Prostate gland (tissue), 2 donors: ENCODE data around the gene ABCA7. TPM values are rescaled to one million over a fixed set of nuclear protein-coding genes. Genes with fewer than 3 reads are reported as not detected.

ENCODE experiments used
- DNase-seq: peaks from one replicate; pipeline ENCODE4 v3.0.0-alpha.2; 2019; ENCODE audit warnings: low spot score
- H3K27ac ChIP-seq, 2 donors: fragments of 200-600 bp; sonication (generic); 2 replicates each; pipeline ENCODE4 v1.5.1; 2017 to 2019
- H3K27me3 ChIP-seq: fragments of 200-600 bp; sonication (generic); replicated peaks from 2 replicates; pipeline ENCODE4 v1.5.1; 2019; ENCODE audit not compliant: insufficient read depth
- H3K36me3 ChIP-seq, 2 donors: fragments of 200-600 bp; sonication (generic); 1 replicate in 1 of 2; 2 replicates in 1 of 2; pipeline versions ENCODE4 v1.5.1 to v1.8.1; 2017 to 2019
- H3K4me1 ChIP-seq: fragments of 200-600 bp; sonication (generic); replicated peaks from 2 replicates; pipeline ENCODE4 v1.5.1; 2019
- H3K4me3 ChIP-seq, 2 donors: fragments of 200-600 bp; sonication (generic); 2 replicates each; pipeline ENCODE4 v1.5.1; 2017 to 2019
- H3K9me3 ChIP-seq: fragments of 200-600 bp; sonication (generic); 2 replicates; pipeline ENCODE4 v1.5.1; 2017
- POLR2A ChIP-seq: fragments of 450-650 bp; IDR thresholded peaks from one replicate; pipeline ENCODE4 v1.6.1; 2016; ENCODE audit warnings: antibody characterized with exemption, mild to moderate bottlenecking
- POLR2AphosphoS5 ChIP-seq: sonication (generic); formaldehyde crosslinking; IDR thresholded peaks from one replicate; pipeline ENCODE4 v1.6.1; 2017; ENCODE audit warnings: antibody characterized with exemption
- WGBS: methylation state at CpG from one replicate; pipeline ENCODE4 v1.1.5; 2018; 5-methylcytosine and 5-hydroxymethylcytosine counted together
- intact Hi-C: fragments of 100-400 bp; cut with DNase I; formaldehyde crosslinking; loops from one replicate; pipeline ENCODE4 v1.14.2; 2022
- total RNA-seq, 2 donors: library from RNA; depleted of rRNA; stranded (reverse); fragments of >200 nt; gene quantifications; one replicate each; pipeline ENCODE4 v1.1.0, GENCODE V29; 2016
- TF ChIP-seq, protein P1 (sequence below), 4 experiments: fragments of 200-600 bp in 2 of 4; fragments of 450-650 bp in 2 of 4; sonication (generic) in 2 of 4; IDR thresholded peaks; 1 replicate in 3 of 4; 2 replicates in 1 of 4; pipeline ENCODE4 v1.5.1; 2016 to 2019; ENCODE audit warnings: antibody characterized with exemption in 4 of 4, mild to moderate bottlenecking in 2 of 4, moderate library complexity in 2 of 4

The ABCA7 gene
- total RNA-seq, 2 donors from 2014 or later, result 16.2 to 25.1 TPM

DNA sequence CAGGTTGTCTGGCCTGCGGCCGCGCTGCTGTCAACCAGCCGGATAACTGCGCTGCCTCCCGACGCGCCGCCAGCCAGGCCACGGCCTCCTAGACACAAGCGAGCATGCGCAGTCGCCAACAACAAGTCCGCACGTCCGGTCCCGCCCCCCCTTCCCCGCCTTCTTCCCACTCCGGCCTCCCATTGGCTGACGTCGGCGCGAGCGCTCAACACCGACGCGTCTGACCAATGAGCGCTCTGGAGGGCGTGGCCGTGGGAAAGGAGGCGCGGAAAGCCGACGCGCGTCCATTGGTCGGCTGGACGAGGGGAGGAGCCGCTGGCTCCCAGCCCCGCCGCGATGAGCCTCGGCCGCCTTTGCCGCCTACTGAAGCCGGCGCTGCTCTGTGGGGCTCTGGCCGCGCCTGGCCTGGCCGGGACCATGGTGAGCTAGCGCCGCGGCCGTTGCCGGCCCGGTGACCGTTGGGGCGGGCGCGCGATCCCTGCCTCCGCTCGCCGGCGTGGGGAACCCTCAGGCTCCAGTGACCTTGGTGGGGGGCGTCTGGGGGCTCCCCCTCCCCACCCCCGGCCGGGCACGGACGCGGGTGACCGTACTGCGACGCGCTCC, 63.9 kb downstream of the ABCA7 start, which contains the start of gene GPX4:
TSS of gene GPX4 (plus strand) at position 287 of the 603 bp plus-strand sequence. CDS start at position 337, 50 bp downstream.
- DNase-seq, result peak; percentile 99
- H3K4me3 ChIP-seq, result peak within 1 kb of the TSS; percentile 95 to 97
- peaks cover 4 to 22% of the 10 kb centered on the region in 2 donors for H3K36me3 ChIP-seq
- H3K4me1 ChIP-seq, result peaks cover 12% of the 10 kb centered on the region
- TF ChIP-seq POLR2AphosphoS5, result peak; percentile 99
- peak; percentile 99 for TF ChIP-seq POLR2A
- TF ChIP-seq, protein P1, sequence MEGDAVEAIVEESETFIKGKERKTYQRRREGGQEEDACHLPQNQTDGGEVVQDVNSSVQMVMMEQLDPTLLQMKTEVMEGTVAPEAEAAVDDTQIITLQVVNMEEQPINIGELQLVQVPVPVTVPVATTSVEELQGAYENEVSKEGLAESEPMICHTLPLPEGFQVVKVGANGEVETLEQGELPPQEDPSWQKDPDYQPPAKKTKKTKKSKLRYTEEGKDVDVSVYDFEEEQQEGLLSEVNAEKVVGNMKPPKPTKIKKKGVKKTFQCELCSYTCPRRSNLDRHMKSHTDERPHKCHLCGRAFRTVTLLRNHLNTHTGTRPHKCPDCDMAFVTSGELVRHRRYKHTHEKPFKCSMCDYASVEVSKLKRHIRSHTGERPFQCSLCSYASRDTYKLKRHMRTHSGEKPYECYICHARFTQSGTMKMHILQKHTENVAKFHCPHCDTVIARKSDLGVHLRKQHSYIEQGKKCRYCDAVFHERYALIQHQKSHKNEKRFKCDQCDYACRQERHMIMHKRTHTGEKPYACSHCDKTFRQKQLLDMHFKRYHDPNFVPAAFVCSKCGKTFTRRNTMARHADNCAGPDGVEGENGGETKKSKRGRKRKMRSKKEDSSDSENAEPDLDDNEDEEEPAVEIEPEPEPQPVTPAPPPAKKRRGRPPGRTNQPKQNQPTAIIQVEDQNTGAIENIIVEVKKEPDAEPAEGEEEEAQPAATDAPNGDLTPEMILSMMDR (IDR thresholded peaks at IDR 0.05), result peak in 1 of 4 experiments; percentile 13
- WGBS, result under 1% methylated on average over 50 of the region's 75 CpGs
- intact Hi-C loops, result no loop called here
- H3K27ac ChIP-seq, result peak within 1 kb of the TSS; percentile 99
- H3K9me3 ChIP-seq, result no peaks in the 10 kb centered on the region
- no peaks in the 10 kb centered on the region for H3K27me3 ChIP-seq

DNA sequence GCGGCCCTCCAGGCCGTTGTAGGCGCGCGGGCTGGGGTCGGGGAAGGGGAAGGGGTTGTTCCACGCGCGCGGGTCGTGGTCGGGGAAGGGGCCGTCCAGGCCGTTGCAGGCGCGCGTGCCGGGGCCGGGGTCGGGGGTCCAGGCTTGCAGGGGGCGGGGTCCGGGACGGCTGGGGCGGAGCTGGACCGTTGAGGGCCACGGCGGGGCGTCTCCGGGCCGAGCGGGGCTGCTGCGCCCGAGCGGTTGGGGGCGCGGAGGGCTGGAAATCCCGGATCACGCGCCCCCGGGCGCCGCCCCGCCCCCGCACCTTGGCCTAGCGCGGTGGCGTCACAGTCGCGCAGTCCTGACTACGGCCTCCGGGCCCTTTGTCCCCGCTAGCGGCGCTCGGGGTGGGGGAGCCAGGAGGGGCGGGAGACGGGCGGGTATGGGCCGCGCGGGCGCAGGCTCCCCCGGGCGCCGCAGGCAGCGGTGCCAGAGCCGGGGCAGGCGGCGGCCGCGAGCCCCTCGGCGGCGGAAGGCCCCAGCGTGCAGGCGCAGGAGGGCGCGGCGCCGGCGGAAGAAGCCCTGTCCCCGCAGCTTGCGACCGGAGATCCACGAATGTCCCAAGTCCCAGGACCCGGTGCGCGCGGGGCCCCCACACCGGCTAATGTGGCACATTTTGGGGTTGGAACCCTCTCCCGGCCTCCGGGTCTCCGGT, 64.6 kb downstream of the ABCA7 start:
- TF ChIP-seq, protein P1 (IDR thresholded peaks at IDR 0.05), result peak in 1 of 4 experiments; percentile 7
- TF ChIP-seq POLR2AphosphoS5 (peak; percentile 28), POLR2A (peak; percentile 36)
- WGBS, result 0% methylated on average over 56 of the region's 93 CpGs
- intact Hi-C loops, result no loop called here
- Histone ChIP-seq H3K36me3 (peaks cover 5 to 28% of the 10 kb centered on the region in 2 donors), H3K27me3 (no peaks in the 10 kb centered on the region), H3K27ac (peak overlapping the region; percentile 99), H3K4me1 (peaks cover 12% of the 10 kb centered on the region), H3K4me3 (peak overlapping the region; percentile 95 to 97), H3K9me3 (no peaks in the 10 kb centered on the region)
- peak; percentile 60 for DNase-seq

GRCh38 chr19:1105008-1105872, 65.3 kb downstream of the ABCA7 start:
- Histone ChIP-seq H3K9me3 (no peaks in the 10 kb centered on the region), H3K36me3 (peaks cover 5 to 36% of the 10 kb centered on the region in 2 donors), H3K27ac (peak overlapping the region; percentile 99), H3K4me1 (peaks cover 12% of the 10 kb centered on the region), H3K4me3 (peak overlapping the region; percentile 95 to 97), H3K27me3 (no peaks in the 10 kb centered on the region)
- WGBS, result 30% methylated on average over 36 of the region's 69 CpGs
- peak; percentile 24 for DNase-seq
- intact Hi-C loops, result no loop called here
- peak; percentile 19 for TF ChIP-seq POLR2AphosphoS5
- TF ChIP-seq, protein P1 (IDR thresholded peaks at IDR 0.05), result no peak

DNA sequence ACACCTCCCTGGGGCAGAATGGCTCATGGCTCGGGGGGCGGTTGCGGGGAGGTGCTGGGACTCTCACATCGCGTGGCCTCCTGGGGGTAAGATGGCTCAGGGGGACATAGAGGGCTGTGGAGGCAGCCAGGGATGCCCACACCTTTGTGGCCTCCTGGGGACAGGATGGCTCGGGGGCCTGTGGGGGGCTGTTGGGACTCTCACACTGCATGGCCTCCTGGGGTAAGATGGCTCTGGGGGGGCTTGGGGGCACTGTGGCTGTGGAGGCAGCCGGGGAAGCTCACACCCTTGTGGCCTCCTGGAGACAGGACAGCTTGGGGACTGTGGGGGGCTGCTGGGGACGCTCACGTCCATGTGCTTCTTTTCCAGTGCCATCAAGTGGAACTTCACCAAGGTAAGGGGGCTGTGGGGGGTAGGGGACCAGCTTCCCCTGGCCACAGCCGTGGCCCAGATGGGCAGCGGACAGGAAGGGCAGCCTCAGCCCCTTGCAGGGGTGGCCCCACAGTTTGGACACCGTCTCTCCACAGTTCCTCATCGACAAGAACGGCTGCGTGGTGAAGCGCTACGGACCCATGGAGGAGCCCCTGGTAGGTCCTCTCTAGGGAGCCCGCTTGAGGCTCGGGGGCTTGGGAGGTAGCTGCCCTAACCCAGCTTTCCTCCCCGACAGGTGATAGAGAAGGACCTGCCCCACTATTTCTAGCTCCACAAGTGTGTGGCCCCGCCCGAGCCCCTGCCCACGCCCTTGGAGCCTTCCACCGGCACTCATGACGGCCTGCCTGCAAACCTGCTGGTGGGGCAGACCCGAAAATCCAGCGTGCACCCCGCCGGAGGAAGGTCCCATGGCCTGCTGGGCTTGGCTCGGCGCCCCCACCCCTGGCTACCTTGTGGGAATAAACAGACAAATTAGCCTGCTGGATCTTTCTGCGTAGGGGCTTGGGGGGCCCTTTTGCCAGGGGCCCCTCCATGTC, 66.2 kb downstream of the ABCA7 start:
- WGBS, result 83% methylated on average over 29 of the region's 32 CpGs
- H3K36me3 ChIP-seq, result peaks cover 5 to 37% of the 10 kb centered on the region in 2 donors

More for the DNA sequence above, 66.2 kb downstream of the ABCA7 start:
- H3K4me1 ChIP-seq, result peaks cover 12% of the 10 kb centered on the region
- H3K9me3 ChIP-seq, result no peaks in the 10 kb centered on the region
- peak overlapping the region in 1 of 2 donors; percentile 97 for H3K4me3 ChIP-seq
- peak overlapping the region; percentile 99 for H3K27ac ChIP-seq
- intact Hi-C loops, result no loop called here
- TF ChIP-seq POLR2AphosphoS5 (no peak), POLR2A (no peak)
- TF ChIP-seq, protein P1 (IDR thresholded peaks at IDR 0.05), result no peak
- DNase-seq, result no peak
- no peaks in the 10 kb centered on the region for H3K27me3 ChIP-seq
